ENCODE results near the gene LMAN2L. TPM values are rescaled to one million over a fixed set of nuclear protein-coding genes. Genes with fewer than 3 reads are reported as not detected.
A peak's percentile ranks its signal among the peaks of the same experiment; 100 is the strongest.

Gene LMAN2L
- total and polyA plus RNA-seq, 8 donors: 5.4 to 15.8 (median 6.8) TPM

- no peak for TF ChIP-seq CTCF (IDR thresholded peaks at IDR 0.05)
- intact Hi-C loops (cut with DNase I): no loop called here
- DNase-seq (no peak), ATAC-seq (no peak), FAIRE-seq (no peak)
- no peaks in the 10 kb centered on the region for H3K36me3 ChIP-seq
- no peaks in the 10 kb centered on the region for H3K27me3 ChIP-seq
- WGBS, 2 donors: 87 to 92% methylated on average over 6 to 8 of the region's 8 CpGs
- H3K4me3 ChIP-seq: no peak overlapping the region
- no peak overlapping the region for H3K27ac ChIP-seq
- no peaks in the 10 kb centered on the region for H3K4me1 ChIP-seq
- H3K9me3 ChIP-seq: no peaks in the 10 kb centered on the region
Measured at GRCh38 chr2:96694279-96694678, 45.6 kb downstream of the LMAN2L start.

DNA sequence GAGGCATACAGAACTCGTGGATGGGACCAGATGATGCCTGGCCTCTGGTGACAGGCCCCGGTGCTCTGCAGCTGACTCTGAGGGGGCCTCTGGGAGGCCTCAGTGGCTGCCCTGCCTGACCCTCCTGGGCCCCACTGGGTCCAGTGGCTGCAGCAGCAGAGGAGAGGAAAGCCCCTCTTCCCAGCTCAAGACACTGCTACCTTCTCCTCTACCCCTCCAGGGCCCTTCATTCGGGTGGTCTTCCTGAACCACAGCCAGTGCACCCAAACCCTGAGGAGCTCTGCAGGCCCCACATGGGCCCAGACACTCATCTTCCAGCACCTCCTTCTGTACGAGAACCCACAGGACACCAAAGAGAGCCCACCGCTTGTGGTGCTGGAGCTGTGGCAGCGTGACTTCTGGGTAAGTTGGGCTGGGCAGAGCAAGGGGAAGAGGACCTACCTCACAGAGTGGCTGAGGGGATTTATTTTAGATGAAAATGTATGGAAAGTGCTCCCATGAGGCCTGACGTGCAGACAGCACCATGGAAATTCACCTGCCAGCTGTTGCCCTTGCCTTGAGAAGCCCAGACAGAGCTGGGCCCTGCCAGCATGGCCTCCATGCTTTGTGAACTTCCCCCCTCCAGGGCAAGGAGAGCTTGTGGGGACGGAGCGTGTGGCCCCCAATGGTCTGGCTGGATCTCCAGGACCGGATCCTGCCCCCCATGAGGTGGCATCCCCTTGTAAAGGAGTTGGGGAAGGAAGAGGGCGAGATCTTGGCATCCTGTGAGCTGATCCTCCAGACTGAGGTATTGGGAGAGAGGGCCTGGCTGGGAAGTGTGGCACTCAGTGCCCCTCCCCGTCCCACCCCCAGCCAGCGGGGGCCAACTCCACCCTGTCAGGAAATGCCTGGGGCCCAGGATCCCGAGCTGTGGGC, 46.3 kb downstream of the LMAN2L start:
- H3K9me3 ChIP-seq: no peaks in the 10 kb centered on the region
- intact Hi-C loops (cut with DNase I): no loop called here
- no peak overlapping the region for H3K27ac ChIP-seq
- 86 to 94% methylated on average over 14 of the region's 14 CpGs for WGBS, 2 donors
- TF ChIP-seq CTCF (IDR thresholded peaks at IDR 0.05): no peak
- H3K27me3 ChIP-seq: no peaks in the 10 kb centered on the region
- no peaks in the 10 kb centered on the region for H3K36me3 ChIP-seq
- H3K4me1 ChIP-seq: no peaks in the 10 kb centered on the region
- ATAC-seq: no peak
- no peak for FAIRE-seq
- no peak overlapping the region for H3K4me3 ChIP-seq
- DNase-seq: no peak

- no peaks in the 10 kb centered on the region for H3K27me3 ChIP-seq
- H3K4me3 ChIP-seq: no peak overlapping the region
- peak in 1 of 6 donors; percentile 48 for DNase-seq
- no peak overlapping the region for H3K27ac ChIP-seq
- no peak for ATAC-seq
- H3K36me3 ChIP-seq: no peaks in the 10 kb centered on the region
- no peaks in the 10 kb centered on the region for H3K4me1 ChIP-seq
- H3K9me3 ChIP-seq: no peaks in the 10 kb centered on the region
- intact Hi-C loops (cut with DNase I): no loop called here
- TF ChIP-seq CTCF (IDR thresholded peaks at IDR 0.05): no peak
- 84 to 91% methylated on average over 14 of the region's 14 CpGs for WGBS, 2 donors
- FAIRE-seq: no peak
Measured at GRCh38 chr2:96692094-96692971, 47.5 kb downstream of the LMAN2L start.

- no peak overlapping the region for H3K4me3 ChIP-seq
- no peaks in the 10 kb centered on the region for H3K36me3 ChIP-seq
- intact Hi-C loops (cut with DNase I): no loop called here
- FAIRE-seq: no peak
- no peaks in the 10 kb centered on the region for H3K27me3 ChIP-seq
- DNase-seq: no peak
- H3K27ac ChIP-seq: no peak overlapping the region
- H3K9me3 ChIP-seq: no peaks in the 10 kb centered on the region
- no peak for ATAC-seq
- TF ChIP-seq CTCF (IDR thresholded peaks at IDR 0.05): no peak
- WGBS, 2 donors: 92 to 94% methylated on average over 28 to 30 of the region's 30 CpGs
- H3K4me1 ChIP-seq: no peaks in the 10 kb centered on the region
Measured at GRCh38 chr2:96691022-96691612, 48.7 kb downstream of the LMAN2L start.

Data from pancreas (tissue), 10 donors.